MCF 10A (cell line): Measurements from ENCODE around the gene PLA1A. TPM values are rescaled to one million over a fixed set of nuclear protein-coding genes. Genes with fewer than 3 reads are reported as not detected.

Experiments used
- BruUV-seq: library from RNA; stranded (reverse); fragments of 400-500 nt; replicated peaks from 2 replicates; lab custom pipeline; 2021; lab: Mats Ljungman, UMichigan
- CTCF ChIA-PET: fragments of 300-600 bp; sonication (Branson Sonifier 250); formaldehyde crosslinking; extraction: SDS; loops from one replicate; lab custom pipeline; 2021; ENCODE audit warnings: antibody characterized with exemption, inconsistent platforms; lab: Yijun Ruan, JAX
- POLR2A ChIA-PET: fragments of 300-600, 350-650 bp; sonication (Branson Sonifier 250); formaldehyde crosslinking; extraction: SDS; loops from one replicate; lab custom pipeline; 2020; ENCODE audit warnings: antibody characterized with exemption, inconsistent platforms; lab: Yijun Ruan, JAX
- DNase-seq: peaks from one replicate; pipeline ENCODE4 v3.0.0-alpha.2; 2018; ENCODE audit not compliant: unreplicated experiment
- H3K27ac Mint-ChIP-seq: one replicate; pipeline ENCODE4 v1.8.0; 2022; ENCODE audit warnings: mild to moderate bottlenecking, low read depth, mixed read lengths; ENCODE audit not compliant: unreplicated experiment
- H3K27me3 Mint-ChIP-seq: one replicate; pipeline ENCODE4 v1.8.0; 2022; ENCODE audit warnings: mixed read lengths; ENCODE audit not compliant: insufficient read depth, unreplicated experiment
- H3K36me3 Mint-ChIP-seq: one replicate; pipeline ENCODE4 v1.8.0; 2022; ENCODE audit warnings: mild to moderate bottlenecking, moderate library complexity, mixed read lengths; ENCODE audit not compliant: insufficient read depth, unreplicated experiment
- H3K4me1 Mint-ChIP-seq: one replicate; pipeline ENCODE4 v1.8.0; 2022; ENCODE audit warnings: mixed read lengths; ENCODE audit not compliant: insufficient read depth, unreplicated experiment
- H3K4me3 Mint-ChIP-seq: one replicate; pipeline ENCODE4 v1.8.0; 2022; ENCODE audit warnings: mild to moderate bottlenecking, moderate library complexity, mixed read lengths; ENCODE audit not compliant: unreplicated experiment
- H3K9me3 Mint-ChIP-seq: one replicate; pipeline ENCODE4 v1.8.0; 2022; ENCODE audit warnings: mixed read lengths; ENCODE audit not compliant: unreplicated experiment
- CTCF ChIP-seq: fragments of 200-600 bp; IDR thresholded peaks from one replicate; pipeline ENCODE4 v1.8.0; 2022; ENCODE audit warnings: antibody characterized with exemption, mild to moderate bottlenecking; ENCODE audit not compliant: unreplicated experiment
- intact Hi-C: fragments of 100-400 bp; cut with micrococcal nuclease; formaldehyde crosslinking; loops from 2 replicates; pipeline ENCODE4 v1.14.1; 2022
- total RNA-seq: library from RNA; stranded (reverse); gene quantifications from 2 replicates; pipeline ENCODE4 v1.2.3, GENCODE V29; 2022

Gene PLA1A
- total RNA-seq, 1 experiment from 2014 or later = not detected

GRCh38 chr3:119595639-119596334, 1.9 kb upstream of the PLA1A start:
- TF ChIP-seq CTCF = no peak
- H3K27ac Mint-ChIP-seq = no peak overlapping the region
- no peaks in the 10 kb centered on the region for H3K9me3 Mint-ChIP-seq
- no peaks in the 10 kb centered on the region for H3K4me1 Mint-ChIP-seq
- no peak for DNase-seq
- CTCF ChIA-PET = no interaction called here
- intact Hi-C loops = no loop called here
- POLR2A ChIA-PET = no interaction called here
- no peak overlapping the region for H3K4me3 Mint-ChIP-seq
- BruUV-seq = no TSS peak
- no peaks in the 10 kb centered on the region for H3K27me3 Mint-ChIP-seq
- H3K36me3 Mint-ChIP-seq = no peaks in the 10 kb centered on the region

DNA sequence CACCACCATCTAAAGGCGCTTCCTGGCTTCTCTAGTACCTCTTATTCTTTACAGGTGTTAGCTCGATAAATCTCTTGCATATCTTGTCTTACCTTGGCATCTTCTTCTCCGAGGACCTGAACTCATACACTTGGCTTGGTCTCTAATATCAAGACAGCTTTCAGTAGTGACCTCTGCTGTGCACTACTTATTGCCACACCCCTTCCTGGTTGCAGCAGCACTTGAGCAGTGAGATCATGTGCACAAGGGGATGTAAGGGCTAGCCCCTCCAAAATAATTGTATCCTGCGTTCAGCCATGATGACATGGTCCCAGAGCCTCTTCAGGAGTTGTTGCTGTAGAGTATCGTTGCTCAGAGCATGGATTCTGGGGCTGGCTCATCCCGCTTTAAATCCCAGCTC, 1.3 kb upstream of the PLA1A start:
- H3K27ac Mint-ChIP-seq = no peak overlapping the region
- no peaks in the 10 kb centered on the region for H3K36me3 Mint-ChIP-seq
- DNase-seq = no peak
- H3K4me3 Mint-ChIP-seq = no peak overlapping the region
- H3K4me1 Mint-ChIP-seq = no peaks in the 10 kb centered on the region
- ChIA-PET CTCF (no interaction called here), POLR2A (no interaction called here)
- H3K27me3 Mint-ChIP-seq = no peaks in the 10 kb centered on the region
- no TSS peak for BruUV-seq
- intact Hi-C loops = no loop called here
- TF ChIP-seq CTCF = no peak
- H3K9me3 Mint-ChIP-seq = no peaks in the 10 kb centered on the region

DNA sequence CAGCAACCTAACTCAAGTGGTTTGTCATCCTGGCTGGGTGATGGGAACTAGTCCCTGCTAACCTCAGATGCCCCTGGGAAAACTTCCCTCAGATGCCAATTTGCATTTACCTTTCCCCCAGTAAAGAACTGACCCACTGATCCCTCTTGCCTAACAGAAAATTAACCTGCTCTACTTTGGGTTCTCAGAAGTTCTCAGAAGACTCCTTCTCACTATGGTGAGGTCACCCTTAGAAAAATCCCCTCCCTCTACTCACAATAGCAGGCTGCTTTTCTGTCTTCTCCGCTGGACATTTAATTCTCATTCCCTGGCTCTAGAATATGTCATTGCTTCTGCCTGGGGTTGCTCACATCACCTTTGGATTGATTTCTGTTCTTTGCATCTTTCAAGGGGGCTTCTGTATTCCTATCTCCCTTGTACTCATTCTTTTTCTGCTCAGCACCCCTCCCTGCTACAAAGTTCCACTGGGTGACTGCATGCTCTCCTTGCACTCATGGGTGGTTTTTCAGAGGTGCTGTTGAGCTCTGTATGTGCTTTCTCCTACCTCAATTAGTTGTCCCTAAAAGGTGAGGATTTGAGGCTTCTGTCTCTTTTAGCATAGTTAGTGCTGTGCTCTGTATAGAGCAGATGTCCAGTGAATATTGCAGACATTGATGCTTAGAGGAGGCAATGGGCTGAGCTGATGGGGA, 869 bp downstream of the PLA1A start:
- ChIA-PET POLR2A (no interaction called here), CTCF (interaction anchor here (0.6 kb wide), 1 partner anchor 82 kb away, joined by 3 read pairs; no protein-coding TSS in a partner anchor)
- no peak overlapping the region for H3K4me3 Mint-ChIP-seq
- no peak for DNase-seq
- no peaks in the 10 kb centered on the region for H3K9me3 Mint-ChIP-seq
- H3K27me3 Mint-ChIP-seq = no peaks in the 10 kb centered on the region
- no peaks in the 10 kb centered on the region for H3K4me1 Mint-ChIP-seq
- no TSS peak for BruUV-seq
- no peaks in the 10 kb centered on the region for H3K36me3 Mint-ChIP-seq
- no peak for TF ChIP-seq CTCF
- intact Hi-C loops = no loop called here
- H3K27ac Mint-ChIP-seq = no peak overlapping the region

DNA sequence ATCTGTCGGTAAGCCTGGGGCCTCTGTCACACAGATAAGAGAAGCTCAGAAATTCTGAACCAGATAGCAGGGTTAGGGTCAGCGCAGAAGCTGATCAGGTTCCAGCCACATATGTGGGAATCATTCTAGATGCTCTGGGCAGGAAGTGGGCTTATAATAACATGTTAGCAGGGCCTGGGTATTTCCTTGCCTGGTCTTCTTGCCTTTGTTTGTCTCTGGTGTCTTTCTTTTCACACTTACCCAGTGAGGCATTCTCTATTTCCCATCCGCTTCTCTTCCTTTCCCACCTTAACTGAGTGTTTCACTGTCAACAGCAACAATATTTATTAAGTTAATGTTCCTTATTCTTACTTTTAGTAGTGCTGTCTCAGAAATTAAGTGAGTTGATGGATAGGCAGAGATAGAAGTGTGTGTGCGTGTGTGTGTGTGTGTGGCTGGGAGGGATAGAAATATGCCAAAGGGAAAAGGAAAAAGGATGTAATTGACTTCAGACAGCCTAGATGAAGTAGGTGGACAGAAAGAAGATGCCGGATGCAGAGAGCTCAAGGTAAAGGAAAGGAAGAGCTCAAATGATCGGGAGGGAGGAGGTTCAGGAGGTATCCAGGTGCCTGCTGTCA, 2.0 kb downstream of the PLA1A start:
- POLR2A ChIA-PET = no interaction called here

More for the DNA sequence above, 2.0 kb downstream of the PLA1A start:
- no peaks in the 10 kb centered on the region for H3K9me3 Mint-ChIP-seq
- H3K4me3 Mint-ChIP-seq = no peak overlapping the region
- intact Hi-C loops = no loop called here
- CTCF ChIA-PET = interaction anchor here (0.6 to 0.7 kb wide), 2 partner anchors 356 to 1727 kb away, joined by 3 read pairs; no protein-coding TSS in a partner anchor
- no peaks in the 10 kb centered on the region for H3K4me1 Mint-ChIP-seq
- no peaks in the 10 kb centered on the region for H3K36me3 Mint-ChIP-seq
- no TSS peak for BruUV-seq
- DNase-seq = no peak
- H3K27me3 Mint-ChIP-seq = no peaks in the 10 kb centered on the region
- TF ChIP-seq CTCF = no peak
- no peak overlapping the region for H3K27ac Mint-ChIP-seq
